IMR-90 (cell line): Measurements from ENCODE around the gene NLRP1. TPM values are rescaled to one million over a fixed set of nuclear protein-coding genes. Genes with fewer than 3 reads are reported as not detected.

ENCODE experiments used
- ATAC-seq: fragments of 200-7000 bp; cut with Tn5 transposase; 2 replicates; pipeline ENCODE4 v1.9.1; 2020; ENCODE audit warnings: low read depth, mild to moderate bottlenecking, moderate library complexity
- BruUV-seq: library from RNA; stranded (reverse); fragments of 400-500 nt; replicated peaks from 2 replicates; lab custom pipeline; 2021; lab: Mats Ljungman, UMichigan
- CTCF ChIA-PET: fragments of 300-600 bp; formaldehyde crosslinking; extraction: SDS; loops from one replicate; lab custom pipeline; 2021; ENCODE audit warnings: antibody characterized with exemption; lab: Yijun Ruan, JAX
- POLR2A ChIA-PET: fragments of 300-600 bp; sonication (Branson Sonifier 250); formaldehyde crosslinking; loops from one replicate; lab custom pipeline; 2022; ENCODE audit warnings: antibody characterized with exemption; ENCODE audit not compliant: unreplicated experiment; lab: Charles Lee
- DNase-seq: peaks from one replicate; pipeline ENCODE4 v3.0.0; 2013
- H2AFZ ChIP-seq: replicated peaks from 2 replicates; pipeline ENCODE3; 2013; ENCODE audit warnings: low read length, mild to moderate bottlenecking; ENCODE audit not compliant: poor library complexity
- H2AK5ac ChIP-seq: 2 replicates; pipeline ENCODE4 v1.6.1; 2013; ENCODE audit warnings: low read depth, low read length, inconsistent platforms
- H2AK9ac ChIP-seq: replicated peaks from 2 replicates; pipeline ENCODE3; 2013; ENCODE audit warnings: mild to moderate bottlenecking, low read depth, low read length, moderate library complexity; ENCODE audit not compliant: poor library complexity
- H2BK120ac ChIP-seq: 2 replicates; pipeline ENCODE4 v1.6.1; 2013; ENCODE audit warnings: low read depth, low read length, inconsistent platforms
- H2BK15ac ChIP-seq: 3 replicates; pipeline ENCODE4 v1.6.1; 2013; ENCODE audit warnings: low read depth, low read length, inconsistent platforms
- H2BK20ac ChIP-seq: 2 replicates; pipeline ENCODE4 v1.6.1; 2013; ENCODE audit warnings: low read depth, mild to moderate bottlenecking, inconsistent platforms, low read length, moderate library complexity
- H2BK5ac ChIP-seq: 2 replicates; pipeline ENCODE4 v1.6.1; 2013; ENCODE audit warnings: mild to moderate bottlenecking, low read depth, low read length, inconsistent platforms; ENCODE audit not compliant: poor library complexity, severe bottlenecking
- H3K14ac ChIP-seq: replicated peaks from 2 replicates; pipeline ENCODE4 v1.6.1; 2013; ENCODE audit warnings: low read depth, low read length, inconsistent platforms
- H3K18ac ChIP-seq: 2 replicates; pipeline ENCODE4 v1.6.1; 2013; ENCODE audit warnings: low read depth, low read length, control low read depth
- H3K23ac ChIP-seq: 2 replicates; pipeline ENCODE4 v1.6.1; 2013; ENCODE audit warnings: low read depth, low read length, inconsistent platforms
- H3K27ac ChIP-seq: 2 replicates; pipeline ENCODE4 v1.5.1; 2013; ENCODE audit warnings: mild to moderate bottlenecking, control low read depth, low read length; ENCODE audit not compliant: insufficient read depth
- H3K27me3 ChIP-seq: 2 replicates; pipeline ENCODE4 v1.6.1; 2013; ENCODE audit warnings: low read length; ENCODE audit not compliant: control insufficient read depth, insufficient read depth
- H3K36me3 ChIP-seq: 2 replicates; pipeline ENCODE4 v1.6.1; 2013; ENCODE audit warnings: low read length, mixed read lengths; ENCODE audit not compliant: control insufficient read depth, insufficient read depth
- H3K4ac ChIP-seq: 2 replicates; pipeline ENCODE4 v1.6.1; 2013; ENCODE audit warnings: low read depth, low read length, inconsistent platforms
- H3K4me1 ChIP-seq: 2 replicates; pipeline ENCODE4 v1.6.1; 2013; ENCODE audit warnings: low read length, mixed read lengths; ENCODE audit not compliant: control insufficient read depth, insufficient read depth
- H3K4me2 ChIP-seq: 2 replicates; pipeline ENCODE4 v1.6.1; 2013; ENCODE audit warnings: low read depth, mild to moderate bottlenecking, control low read depth, low read length, moderate library complexity
- H3K4me3 ChIP-seq: 2 replicates; pipeline ENCODE4 v1.5.1; 2013; ENCODE audit warnings: low read depth, mild to moderate bottlenecking, control low read depth, low read length, moderate library complexity; ENCODE audit not compliant: insufficient read depth
- H3K56ac ChIP-seq: 2 replicates; pipeline ENCODE4 v1.6.1; 2013; ENCODE audit warnings: low read length, inconsistent platforms; ENCODE audit not compliant: insufficient read depth; ENCODE audit errors: extremely low read depth
- H3K79me1 ChIP-seq, 2 experiments: 2 replicates each; pipeline ENCODE4 v1.6.1; 2013; ENCODE audit warnings: low read length in 2 of 2, inconsistent platforms in 1 of 2, low read depth in 1 of 2
- H3K9ac ChIP-seq: 2 replicates; pipeline ENCODE4 v1.6.1; 2013; ENCODE audit warnings: low read depth, low read length, control low read depth
- H3K9me1 ChIP-seq: 2 replicates; pipeline ENCODE4 v1.6.1; 2013; ENCODE audit warnings: low read length, inconsistent platforms; ENCODE audit not compliant: insufficient read depth
- H3K9me3 ChIP-seq: 2 replicates; pipeline ENCODE4 v1.6.1; 2013; ENCODE audit warnings: low read length; ENCODE audit not compliant: control insufficient read depth, insufficient read depth
- H4K20me1 ChIP-seq: 2 replicates; pipeline ENCODE4 v1.6.1; 2013; ENCODE audit warnings: low read length, inconsistent platforms; ENCODE audit not compliant: insufficient read depth
- H4K5ac ChIP-seq: 2 replicates; pipeline ENCODE4 v1.6.1; 2013; ENCODE audit warnings: mild to moderate bottlenecking, low read depth, low read length, control low read depth
- H4K8ac ChIP-seq, 2 experiments: 2 replicates each; pipeline ENCODE4 v1.6.1; 2013; ENCODE audit warnings: low read depth in 2 of 2, low read length in 2 of 2, control low read depth in 1 of 2, inconsistent platforms in 1 of 2
- H4K91ac ChIP-seq: 2 replicates; pipeline ENCODE4 v1.6.1; 2013; ENCODE audit warnings: low read depth, low read length, inconsistent platforms; ENCODE audit not compliant: insufficient read depth
- MAFK ChIP-seq: IDR thresholded peaks from 2 replicates; pipeline ENCODE4 v1.6.1; 2012; ENCODE audit warnings: low read depth, low read length, improper control_type of control experiment
- MXI1 ChIP-seq: IDR thresholded peaks from 2 replicates; pipeline ENCODE4 v1.6.1; 2012; ENCODE audit warnings: low read depth, mild to moderate bottlenecking, low read length, moderate library complexity, borderline replicate concordance
- RAD21 ChIP-seq: IDR thresholded peaks from 2 replicates; pipeline ENCODE4 v1.6.1; 2012; ENCODE audit warnings: low read length, improper control_type of control experiment
- RCOR1 ChIP-seq: IDR thresholded peaks from 2 replicates; pipeline ENCODE4 v1.6.1; 2012; ENCODE audit warnings: mild to moderate bottlenecking, low read length, improper control_type of control experiment; ENCODE audit not compliant: insufficient replicate concordance
- SMC3 ChIP-seq: fragments of 150-350 bp; IDR thresholded peaks from 2 replicates; pipeline ENCODE4 v1.6.1; 2016; ENCODE audit warnings: low read depth, mild to moderate bottlenecking, antibody characterized with exemption, low read length, moderate library complexity
- WGBS, 2 experiments: methylation state at CpG; one replicate each; pipeline versions ENCODE4 v1.1.5 to v1.1.7; 2013; ENCODE audit warnings: missing lambda C conversion rate in 2 of 2; ENCODE audit not compliant: insufficient read length in 1 of 2; ENCODE audit errors: extremely low coverage in 2 of 2; 5-methylcytosine and 5-hydroxymethylcytosine counted together
- dilution Hi-C: fragments of 300-500 bp; cut with HindIII; formaldehyde crosslinking; loops from one replicate; pipeline ENCODE4 v1.14.3; 2018; ENCODE audit warnings: low sequenced_read_pairs; ENCODE audit not compliant: unreplicated experiment
- in situ Hi-C: fragments of 300-500 bp; cut with MboI; formaldehyde crosslinking; loops from 3 replicates; pipeline ENCODE4 v1.14.3; 2019; ENCODE audit warnings: low sequenced_read_pairs, inconsistent platforms, mixed read lengths
- intact Hi-C: fragments of 100-400 bp; cut with micrococcal nuclease; formaldehyde crosslinking; loops from 2 replicates; pipeline ENCODE4 v1.10.0; 2022
- polyA plus RNA-seq, 3 experiments: library from polyadenylated mRNA; depleted of rRNA; stranded (reverse); fragments of >200 nt; gene quantifications; 2 replicates each; pipeline ENCODE4 v1.2.3, GENCODE V29; 2012; ENCODE audit warnings: low replicate concordance in 1 of 3
- total RNA-seq: library from RNA; depleted of rRNA; stranded (reverse); fragments of >200 nt; gene quantifications from 2 replicates; pipeline ENCODE4 v1.2.3, GENCODE V29; 2012
- TF ChIP-seq, protein P1 (sequence below): fragments of 150-350 bp; IDR thresholded peaks from 2 replicates; pipeline ENCODE4 v1.6.1; 2017; ENCODE audit warnings: mild to moderate bottlenecking, antibody characterized with exemption, low read length, low read depth
- TF ChIP-seq, protein P2 (sequence below): conservative IDR thresholded peaks from 2 replicates; pipeline ENCODE4 v1.5.1; 2012; ENCODE audit warnings: mild to moderate bottlenecking, low read depth, low read length, improper control_type of control experiment

NLRP1 gene
- total and polyA plus RNA-seq, 2 of the 4 experiments (the other 2 are of a cell fraction), result 134 to 340 TPM

DNA sequence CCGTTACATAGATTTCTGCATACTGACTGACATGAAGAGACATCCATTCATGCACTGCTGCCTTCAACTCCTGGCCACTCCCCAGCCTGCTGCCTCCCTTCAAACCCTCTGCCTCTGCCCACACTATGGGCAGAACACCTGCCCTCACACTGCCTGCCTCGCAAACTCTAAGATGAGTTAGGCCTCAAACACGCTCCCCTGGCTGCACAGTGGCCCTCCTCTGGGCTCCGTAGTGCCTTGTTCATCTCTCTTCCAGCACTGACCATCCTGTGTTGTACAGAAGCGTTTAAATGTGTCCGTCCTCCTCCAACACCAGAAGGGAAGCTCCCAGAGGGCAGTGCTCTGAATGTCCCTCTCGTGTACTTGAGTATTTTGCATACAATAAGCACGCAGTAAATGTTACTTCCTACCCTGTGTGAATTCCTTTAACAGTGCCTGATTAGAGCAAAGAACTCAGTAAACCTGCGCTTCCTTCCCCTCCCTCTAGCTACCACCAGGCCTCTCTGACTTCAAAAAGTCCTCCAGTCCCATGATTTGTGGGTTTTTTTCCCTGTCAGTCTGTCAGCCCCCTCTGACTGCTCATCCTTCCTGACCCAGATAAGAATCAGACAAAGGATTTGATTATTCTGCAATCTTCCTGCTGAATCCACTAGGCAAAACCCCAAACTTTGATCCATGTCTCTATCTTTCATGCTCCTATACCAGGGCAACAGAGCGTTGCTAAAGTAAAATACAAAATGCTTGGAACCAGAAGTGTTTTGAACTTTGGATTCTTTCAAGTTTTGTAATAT lies 119.4 kb downstream of the NLRP1 start:
- intact Hi-C loops, result no loop called here
- H2AK5ac ChIP-seq, result no peak overlapping the region
- no peak overlapping the region for H4K8ac ChIP-seq
- in situ Hi-C loops, result no loop called here
- no peak for ATAC-seq
- H3K9me1 ChIP-seq, result peaks cover 5% of the 10 kb centered on the region; the same call in 1 of the 2 replicates
- H3K4me2 ChIP-seq, result no peak overlapping the region
- WGBS, 2 experiments, result 96% methylated on average over 4 of the region's 10 CpGs; no CpG with 5 or more reads in 1 of the 2 experiments
- H3K4me3 ChIP-seq, result no peak overlapping the region
- H3K18ac ChIP-seq, result no peak overlapping the region
- no peak overlapping the region for H3K4ac ChIP-seq
- no peak overlapping the region for H2AFZ ChIP-seq
- TF ChIP-seq SMC3 (no peak), MXI1 (no peak), RCOR1 (no peak), RAD21 (no peak), MAFK (no peak)
- TF ChIP-seq, protein P1, sequence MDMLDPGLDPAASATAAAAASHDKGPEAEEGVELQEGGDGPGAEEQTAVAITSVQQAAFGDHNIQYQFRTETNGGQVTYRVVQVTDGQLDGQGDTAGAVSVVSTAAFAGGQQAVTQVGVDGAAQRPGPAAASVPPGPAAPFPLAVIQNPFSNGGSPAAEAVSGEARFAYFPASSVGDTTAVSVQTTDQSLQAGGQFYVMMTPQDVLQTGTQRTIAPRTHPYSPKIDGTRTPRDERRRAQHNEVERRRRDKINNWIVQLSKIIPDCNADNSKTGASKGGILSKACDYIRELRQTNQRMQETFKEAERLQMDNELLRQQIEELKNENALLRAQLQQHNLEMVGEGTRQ, result no peak
- TF ChIP-seq, protein P2, sequence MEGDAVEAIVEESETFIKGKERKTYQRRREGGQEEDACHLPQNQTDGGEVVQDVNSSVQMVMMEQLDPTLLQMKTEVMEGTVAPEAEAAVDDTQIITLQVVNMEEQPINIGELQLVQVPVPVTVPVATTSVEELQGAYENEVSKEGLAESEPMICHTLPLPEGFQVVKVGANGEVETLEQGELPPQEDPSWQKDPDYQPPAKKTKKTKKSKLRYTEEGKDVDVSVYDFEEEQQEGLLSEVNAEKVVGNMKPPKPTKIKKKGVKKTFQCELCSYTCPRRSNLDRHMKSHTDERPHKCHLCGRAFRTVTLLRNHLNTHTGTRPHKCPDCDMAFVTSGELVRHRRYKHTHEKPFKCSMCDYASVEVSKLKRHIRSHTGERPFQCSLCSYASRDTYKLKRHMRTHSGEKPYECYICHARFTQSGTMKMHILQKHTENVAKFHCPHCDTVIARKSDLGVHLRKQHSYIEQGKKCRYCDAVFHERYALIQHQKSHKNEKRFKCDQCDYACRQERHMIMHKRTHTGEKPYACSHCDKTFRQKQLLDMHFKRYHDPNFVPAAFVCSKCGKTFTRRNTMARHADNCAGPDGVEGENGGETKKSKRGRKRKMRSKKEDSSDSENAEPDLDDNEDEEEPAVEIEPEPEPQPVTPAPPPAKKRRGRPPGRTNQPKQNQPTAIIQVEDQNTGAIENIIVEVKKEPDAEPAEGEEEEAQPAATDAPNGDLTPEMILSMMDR, result no peak
- dilution Hi-C loops, result no loop called here
- ChIA-PET POLR2A (no interaction called here), CTCF (no interaction called here)
- no peaks in the 10 kb centered on the region for H3K27me3 ChIP-seq
- H2AK9ac ChIP-seq, result no peak overlapping the region
- peaks cover 21% of the 10 kb centered on the region for H4K20me1 ChIP-seq
- H3K9me3 ChIP-seq, result no peaks in the 10 kb centered on the region
- H3K56ac ChIP-seq, result no peak overlapping the region
- H3K79me1 ChIP-seq, result peaks cover 13 to 61% of the 10 kb centered on the region in 2 experiments; a peak in 3 of 4 replicates
- DNase-seq, result no peak
- no peak overlapping the region for H2BK20ac ChIP-seq
- H3K14ac ChIP-seq, result no peak overlapping the region
- H2BK5ac ChIP-seq, result no peak overlapping the region
- H3K9ac ChIP-seq, result no peak overlapping the region
- BruUV-seq, result no TSS peak
- H3K23ac ChIP-seq, result peak overlapping the region; percentile 16; the same call in 1 of the 2 replicates
- no peak overlapping the region for H3K27ac ChIP-seq
- H2BK15ac ChIP-seq, result no peak overlapping the region
- H4K91ac ChIP-seq, result no peak overlapping the region
- no peak overlapping the region for H4K5ac ChIP-seq
- no peaks in the 10 kb centered on the region for H3K4me1 ChIP-seq
- peaks cover 13% of the 10 kb centered on the region for H3K36me3 ChIP-seq
- H2BK120ac ChIP-seq, result no peak overlapping the region
